OCI-LY1 (cell line): Measurements from ENCODE around the gene PCSK4.

Experiments
- CTCF ChIP-seq: fragments of 200-600 bp; sonication (generic), shearing (Covaris generic); IDR thresholded peaks from 2 replicates; pipeline ENCODE4 v1.5.1; 2017; ENCODE audit warnings: mild to moderate bottlenecking, antibody characterized with exemption, low read length, moderate library complexity, mixed read lengths
- EZH2 ChIP-seq: fragments of 200-600 bp; sonication (generic), shearing (Covaris generic); IDR thresholded peaks from 2 replicates; pipeline ENCODE4 v1.8.0; 2017; ENCODE audit warnings: borderline replicate concordance, mixed run types, mild to moderate bottlenecking, antibody characterized with exemption, low read length, moderate library complexity, mixed read lengths

DNA sequence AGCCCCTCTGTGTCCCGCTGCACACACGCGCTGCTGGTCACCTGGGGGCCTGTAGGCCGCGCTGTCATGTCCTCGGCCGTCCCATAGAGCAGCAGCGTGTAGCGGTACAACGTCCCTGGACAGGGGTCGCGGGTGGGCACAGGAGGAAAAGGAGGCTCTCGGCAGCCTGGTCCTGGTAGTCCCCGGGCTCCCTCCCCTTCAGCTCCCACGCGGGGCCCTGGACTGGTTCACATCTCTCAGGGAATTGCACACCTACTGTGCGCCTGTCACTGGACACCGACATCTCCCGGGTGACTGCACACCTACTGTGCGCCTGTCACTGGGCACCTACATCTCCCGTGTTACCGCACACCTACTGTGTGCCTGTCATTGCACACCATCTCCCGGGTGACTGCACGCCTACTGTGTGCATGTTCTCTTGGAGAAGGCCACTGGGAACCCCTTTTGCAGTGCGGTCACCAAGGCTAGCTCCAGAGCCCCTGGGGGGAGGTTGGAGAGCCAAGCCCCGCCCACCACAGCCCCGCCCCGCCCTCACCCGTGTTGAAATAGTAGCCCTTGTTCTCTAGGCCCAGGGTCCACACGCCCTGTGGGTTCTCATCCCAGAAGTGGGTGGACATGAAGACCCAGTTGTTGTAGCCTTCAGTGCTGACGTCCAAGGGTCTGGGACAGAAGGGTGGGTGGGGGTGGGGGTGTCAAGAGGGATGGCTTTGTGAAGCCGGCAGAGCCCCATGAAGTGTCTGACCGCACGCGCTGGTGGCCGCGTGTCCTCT lies 7.6 kb downstream of the PCSK4 start:
- TF ChIP-seq CTCF (no peak), EZH2 (no peak)
